Measurements from ENCODE around the gene CAMK1D.

DNA sequence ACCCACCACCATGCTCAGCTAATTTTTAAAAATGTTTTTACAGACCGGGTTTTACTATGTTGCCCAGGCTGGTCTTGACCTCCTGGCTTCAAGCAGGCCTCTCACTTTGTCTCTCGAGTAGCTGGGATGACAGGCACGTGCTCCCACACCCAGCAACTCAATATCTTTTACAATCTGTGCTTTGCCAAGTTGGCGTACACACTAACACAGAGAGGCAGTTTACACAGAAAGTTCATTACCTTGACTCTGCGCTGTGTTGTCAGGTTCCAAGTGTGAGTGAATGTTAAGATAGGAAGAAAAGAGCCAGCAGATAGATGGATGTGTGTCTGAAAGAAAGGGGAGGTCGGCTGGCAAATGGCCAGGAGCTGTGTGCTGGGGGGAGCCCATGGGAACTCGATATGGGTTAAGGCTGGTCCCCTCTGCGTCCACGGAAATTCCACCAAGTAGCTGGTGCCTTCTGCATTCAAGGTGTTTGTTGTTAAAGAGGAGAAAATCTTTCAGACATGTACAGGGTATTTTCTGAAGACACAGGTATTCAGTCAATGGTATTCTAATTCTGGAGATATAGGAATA, 299.8 kb downstream of the CAMK1D start:
- TF ChIP-seq GATA2 (IDR thresholded peaks at IDR 0.05; ENCODE audit: low read depth, low read length), result no peak
- no peak for TF ChIP-seq GATA3 (IDR thresholded peaks at IDR 0.05; ENCODE audit: low read depth, low read length)
